GM15510 (cell line): ENCODE measurements around the gene FOXK1.

ENCODE experiments used
- POLR2A ChIP-seq: IDR thresholded peaks from 3 replicates; pipeline ENCODE4 v1.6.1; 2011; ENCODE audit warnings: borderline replicate concordance; ENCODE audit not compliant: insufficient read length; ENCODE audit errors: extremely low read depth

FOXK1 gene

DNA sequence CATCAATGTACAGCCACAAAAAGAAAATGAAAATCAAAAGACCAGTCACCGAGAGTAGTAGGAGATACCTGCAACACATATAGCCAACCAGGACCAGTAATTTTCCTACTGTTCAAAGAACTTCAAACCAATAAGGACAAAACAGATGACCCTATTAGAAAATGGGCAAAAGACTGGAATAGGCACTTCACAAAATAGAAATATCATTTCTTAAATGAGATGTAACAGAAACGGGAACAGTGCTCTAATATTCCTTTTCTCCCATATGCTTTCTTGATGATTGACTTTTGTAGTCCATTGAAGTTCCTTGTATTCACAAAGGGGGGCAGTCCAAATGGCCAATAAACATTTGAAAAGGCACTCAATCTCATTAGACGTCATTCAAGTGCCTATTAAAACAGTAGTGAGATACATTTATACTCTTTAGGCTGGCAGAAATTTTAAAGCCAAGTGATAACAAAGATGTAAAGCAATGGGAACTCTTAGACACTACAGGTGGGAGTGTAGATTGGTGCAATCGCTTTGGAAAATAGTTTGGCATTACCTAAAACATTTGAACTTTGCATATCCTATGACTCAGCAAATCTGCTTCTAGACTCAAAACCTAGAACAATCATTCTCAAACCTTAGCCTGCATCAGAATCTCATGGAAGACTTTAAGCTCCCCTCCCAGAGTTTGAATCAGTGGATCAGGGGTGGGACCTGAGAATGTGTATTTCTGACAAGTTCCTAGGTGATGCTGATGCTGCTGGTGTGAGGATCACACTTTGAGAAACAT lies 24.3 kb upstream of the FOXK1 start:
- no peak for TF ChIP-seq POLR2A

DNA sequence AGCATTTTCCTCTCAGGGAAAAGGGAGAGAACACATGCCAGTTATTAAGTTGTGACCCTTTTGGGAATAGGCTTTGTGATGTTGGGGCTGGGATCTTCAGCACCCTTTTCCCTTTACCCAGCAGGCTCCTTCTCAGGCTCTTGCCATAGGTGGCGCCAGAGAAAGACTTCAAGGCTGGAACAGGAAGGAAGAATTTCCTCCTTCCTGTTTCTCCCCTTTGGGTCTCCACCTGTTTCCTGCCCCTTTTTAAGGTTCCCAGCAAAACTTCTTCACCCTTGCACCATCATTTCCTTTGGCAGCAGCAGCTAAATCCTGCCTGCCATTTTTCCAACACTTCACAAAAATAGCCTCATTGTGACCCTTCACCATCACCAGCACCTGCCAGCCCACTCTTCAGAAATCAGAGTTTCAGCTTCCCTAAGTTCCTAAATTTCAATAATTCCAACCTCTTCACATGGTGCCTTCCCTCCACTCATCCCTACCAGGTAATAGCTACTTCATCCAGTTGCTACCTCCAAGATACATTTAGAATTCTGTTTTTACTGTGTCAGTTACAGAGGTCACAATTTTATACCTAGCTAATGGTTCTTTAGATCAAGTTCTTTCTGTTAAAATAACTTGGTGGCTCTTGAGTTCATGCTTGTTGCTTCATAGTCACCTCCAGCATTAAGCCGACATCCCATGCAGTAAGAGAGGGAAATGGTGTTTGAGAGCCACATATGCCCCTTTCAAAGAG lies 22.4 kb upstream of the FOXK1 start:
- TF ChIP-seq POLR2A, result no peak

DNA sequence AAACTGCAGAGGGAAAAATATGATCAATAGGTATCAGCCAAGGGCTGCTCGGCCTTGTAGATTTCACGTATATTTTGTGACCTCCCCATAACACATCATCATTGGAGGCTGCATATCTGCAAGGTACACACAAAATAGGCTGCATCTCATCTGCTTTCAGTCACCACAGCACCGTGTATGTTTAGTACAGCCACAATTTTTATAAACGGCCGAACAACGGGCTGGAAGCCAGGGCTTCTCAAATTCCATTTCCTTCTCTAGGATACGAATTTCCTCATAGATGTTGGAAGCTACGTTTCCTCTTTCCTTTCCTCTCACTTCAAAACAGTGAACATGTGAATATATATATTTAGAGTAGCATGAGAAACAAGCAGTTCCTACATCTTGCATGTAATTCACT lies 20.2 kb upstream of the FOXK1 start:
- no peak for TF ChIP-seq POLR2A

DNA sequence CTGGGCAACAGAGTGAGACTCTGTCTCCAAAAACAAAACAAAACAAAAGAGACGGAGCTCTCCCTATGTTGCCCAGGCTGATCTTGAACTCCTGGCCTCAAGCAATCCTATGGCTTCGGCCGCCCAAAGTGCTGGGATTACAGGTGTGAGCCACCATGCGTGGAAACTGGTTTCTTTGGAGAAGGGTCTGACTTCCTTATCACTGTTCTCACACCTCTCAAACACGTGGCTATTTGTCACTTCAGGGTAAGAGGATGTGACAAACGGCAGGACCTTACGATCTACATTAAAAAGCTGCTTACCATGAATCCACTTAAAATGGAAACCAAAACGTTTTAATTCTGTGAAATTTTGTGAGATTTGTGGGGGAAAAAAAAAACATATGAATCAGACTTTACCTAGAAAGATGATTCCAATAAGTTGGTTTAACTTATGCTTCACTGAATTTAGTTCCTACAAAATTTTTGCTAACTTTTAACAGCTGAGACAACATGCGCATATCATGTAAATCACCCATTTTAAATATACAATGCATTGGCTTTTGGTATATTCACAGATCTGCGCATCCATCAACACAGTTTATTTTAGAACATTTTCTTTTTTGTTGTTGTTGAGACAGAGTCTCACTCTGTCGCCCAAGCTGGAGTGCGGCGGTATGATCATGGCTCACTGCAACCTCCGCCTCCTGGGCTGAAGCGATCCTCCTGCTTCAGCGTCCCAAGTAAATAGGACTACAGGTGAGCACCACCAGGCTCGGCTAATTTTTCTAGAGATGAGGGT lies 18.7 kb upstream of the FOXK1 start:
- no peak for TF ChIP-seq POLR2A

DNA sequence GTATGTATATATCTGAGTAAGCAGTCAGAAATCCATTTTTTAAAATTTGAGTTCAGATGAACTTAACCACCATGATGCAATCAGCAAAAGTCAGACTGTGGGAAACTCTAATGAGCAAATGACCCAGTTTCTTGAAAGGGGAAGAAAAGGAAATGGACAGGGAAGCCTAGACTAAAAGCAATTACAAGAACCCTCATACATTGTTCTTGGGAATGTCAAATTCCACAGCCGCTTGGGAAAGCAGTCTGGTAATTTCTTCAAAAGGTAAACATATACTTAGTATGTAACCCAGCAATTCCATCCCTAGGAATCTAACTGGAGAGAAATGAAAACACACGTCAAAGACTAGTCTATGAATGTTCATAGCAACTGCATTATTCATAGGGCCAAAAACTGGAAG lies 16.4 kb upstream of the FOXK1 start:
- no peak for TF ChIP-seq POLR2A

DNA sequence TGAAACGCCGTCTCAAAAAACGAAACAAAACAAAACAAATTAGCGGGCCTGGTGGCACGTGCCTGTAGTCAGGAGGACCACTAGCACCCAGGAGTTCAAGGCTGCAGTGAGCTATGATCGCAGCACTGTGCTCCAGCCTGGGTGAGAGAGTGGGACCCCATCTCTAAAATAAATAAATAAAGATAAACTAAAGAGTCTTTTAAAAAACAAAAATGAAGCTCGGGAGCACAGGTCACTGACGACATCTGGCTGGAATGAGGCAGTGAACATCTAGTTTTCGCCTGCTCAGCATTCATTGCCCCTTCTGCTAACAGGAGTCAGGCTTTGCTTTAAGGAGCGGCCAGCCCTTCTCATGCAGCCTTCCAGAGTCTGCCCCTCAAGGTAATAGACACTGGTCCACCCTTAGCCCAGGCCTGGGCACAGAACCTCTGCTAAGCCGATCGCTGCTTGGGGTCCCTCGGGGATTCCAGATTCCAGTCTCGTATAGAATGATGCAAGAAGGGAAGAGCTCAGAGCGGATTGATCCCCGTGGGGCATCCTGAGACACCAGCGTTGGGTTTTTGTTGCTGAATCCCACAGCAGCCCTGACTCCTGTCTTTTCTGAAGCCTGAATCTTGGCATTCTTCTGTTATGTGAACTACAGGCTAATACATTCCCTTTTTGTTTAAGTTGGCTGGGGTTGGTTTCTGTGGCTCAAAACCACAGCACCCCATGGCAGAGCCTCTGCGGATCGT lies 14.2 kb upstream of the FOXK1 start:
- TF ChIP-seq POLR2A, result no peak

DNA sequence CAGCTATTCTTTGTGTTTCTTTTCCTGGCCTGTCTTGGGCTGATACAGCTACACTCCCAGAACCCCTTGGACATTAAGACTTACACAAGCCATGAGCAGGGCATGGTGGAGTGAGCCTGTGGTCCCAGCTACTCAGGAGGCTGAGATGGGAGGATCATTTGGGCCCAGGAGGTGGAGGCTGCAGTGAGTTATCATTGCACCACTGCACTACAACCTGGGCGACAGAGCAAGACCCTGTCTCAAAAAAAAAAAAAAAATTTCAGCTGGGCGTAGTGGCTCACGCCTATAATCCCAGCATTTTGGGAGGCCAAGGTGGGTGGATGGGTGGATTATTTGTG lies 13.6 kb upstream of the FOXK1 start:
- TF ChIP-seq POLR2A, result no peak

DNA sequence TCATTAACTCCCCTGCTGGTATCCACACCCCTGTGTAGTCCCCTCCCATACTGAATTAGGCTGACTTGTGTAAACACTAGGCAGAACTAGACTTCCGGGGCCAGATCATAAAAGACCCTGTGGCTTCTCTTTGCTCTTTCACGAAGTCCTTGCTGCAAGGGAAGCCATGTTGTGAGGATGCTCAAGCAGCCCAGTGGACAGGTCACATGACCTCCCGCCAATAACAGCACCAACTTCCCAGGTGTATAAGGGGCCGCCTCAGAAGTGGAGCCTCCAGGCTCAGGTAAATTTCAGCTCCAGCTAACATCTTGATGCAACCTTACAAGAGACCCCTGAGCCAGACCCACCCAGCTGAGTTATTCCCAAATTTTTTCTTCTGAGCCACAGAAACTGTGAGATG lies 11.3 kb upstream of the FOXK1 start:
- TF ChIP-seq POLR2A, result no peak

DNA sequence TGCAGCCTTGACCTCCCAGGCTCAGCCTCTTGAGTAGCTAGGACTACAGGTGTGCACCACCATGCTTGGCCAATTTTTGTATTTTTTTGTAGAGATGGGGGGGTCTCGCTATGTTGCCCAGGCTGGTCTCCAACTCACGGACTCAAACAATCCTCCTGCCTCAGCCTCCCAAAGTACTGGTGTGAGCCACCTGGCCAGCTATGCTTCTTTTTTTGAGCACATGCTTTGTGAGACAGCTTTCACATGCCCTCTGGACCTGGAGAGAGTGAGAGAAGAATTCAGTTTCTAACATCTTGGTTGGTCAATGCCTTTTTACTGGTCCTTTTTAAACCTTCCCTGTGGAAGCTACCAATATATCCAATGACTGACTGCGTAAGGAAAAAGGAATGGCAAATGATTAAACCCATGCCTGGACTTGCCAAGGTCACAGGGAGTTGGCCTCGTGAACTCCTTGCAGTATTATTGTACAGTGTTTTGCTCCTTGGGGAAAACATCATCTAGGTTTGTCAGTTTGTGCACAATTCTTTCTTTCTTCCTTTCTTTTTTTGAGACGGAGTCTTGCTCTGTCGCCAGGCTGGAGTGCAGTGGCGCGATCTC lies 6.2 kb upstream of the FOXK1 start:
- no peak for TF ChIP-seq POLR2A

DNA sequence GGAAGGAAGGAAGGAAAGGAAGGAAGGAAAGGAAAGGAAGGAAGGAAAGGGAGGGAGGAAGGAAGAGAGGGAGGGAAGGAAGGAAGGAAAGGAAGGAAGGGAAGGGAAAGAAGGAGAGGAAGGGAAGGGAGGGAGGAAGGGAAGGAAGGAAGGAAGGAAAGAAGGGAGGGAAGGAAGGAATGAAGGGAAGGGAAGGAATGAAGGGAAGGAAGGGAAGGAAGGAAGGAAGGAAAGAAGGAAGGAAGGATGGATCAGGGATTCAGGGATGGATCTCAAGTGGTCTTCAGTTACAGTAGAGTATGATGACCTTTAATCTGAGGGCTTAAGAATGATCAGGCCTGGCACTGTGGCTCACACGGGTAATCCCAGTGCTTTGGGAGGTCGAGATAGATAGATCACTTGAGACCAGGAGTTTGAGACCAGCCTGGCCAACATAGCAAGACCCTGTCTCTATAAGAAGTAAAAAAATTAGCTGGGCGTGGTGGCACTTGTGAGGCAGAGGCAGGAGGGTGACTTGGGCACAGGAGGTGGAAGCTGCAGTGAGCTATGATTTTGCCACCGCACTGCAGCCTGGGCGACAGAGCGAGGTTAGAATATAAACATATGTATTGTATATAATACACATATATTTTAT lies 760 bp upstream of the FOXK1 start:
- no peak for TF ChIP-seq POLR2A

DNA sequence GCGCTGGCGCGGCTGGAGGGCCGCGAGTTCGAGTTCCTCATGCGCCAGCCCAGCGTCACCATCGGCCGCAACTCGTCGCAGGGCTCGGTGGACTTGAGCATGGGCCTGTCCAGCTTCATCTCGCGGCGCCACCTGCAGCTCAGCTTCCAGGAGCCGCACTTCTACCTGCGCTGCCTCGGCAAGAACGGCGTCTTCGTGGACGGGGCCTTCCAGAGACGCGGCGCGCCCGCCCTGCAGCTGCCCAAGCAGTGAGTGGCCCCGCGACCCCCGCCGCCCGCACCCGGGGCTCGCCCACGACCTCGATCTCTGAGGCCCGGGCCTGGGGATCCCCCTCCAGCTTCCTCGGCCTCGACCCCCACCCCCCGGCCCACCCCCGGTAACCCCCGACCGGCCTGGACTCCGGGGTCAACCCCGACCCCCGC lies 537 bp downstream of the FOXK1 start:
- no peak for TF ChIP-seq POLR2A

DNA sequence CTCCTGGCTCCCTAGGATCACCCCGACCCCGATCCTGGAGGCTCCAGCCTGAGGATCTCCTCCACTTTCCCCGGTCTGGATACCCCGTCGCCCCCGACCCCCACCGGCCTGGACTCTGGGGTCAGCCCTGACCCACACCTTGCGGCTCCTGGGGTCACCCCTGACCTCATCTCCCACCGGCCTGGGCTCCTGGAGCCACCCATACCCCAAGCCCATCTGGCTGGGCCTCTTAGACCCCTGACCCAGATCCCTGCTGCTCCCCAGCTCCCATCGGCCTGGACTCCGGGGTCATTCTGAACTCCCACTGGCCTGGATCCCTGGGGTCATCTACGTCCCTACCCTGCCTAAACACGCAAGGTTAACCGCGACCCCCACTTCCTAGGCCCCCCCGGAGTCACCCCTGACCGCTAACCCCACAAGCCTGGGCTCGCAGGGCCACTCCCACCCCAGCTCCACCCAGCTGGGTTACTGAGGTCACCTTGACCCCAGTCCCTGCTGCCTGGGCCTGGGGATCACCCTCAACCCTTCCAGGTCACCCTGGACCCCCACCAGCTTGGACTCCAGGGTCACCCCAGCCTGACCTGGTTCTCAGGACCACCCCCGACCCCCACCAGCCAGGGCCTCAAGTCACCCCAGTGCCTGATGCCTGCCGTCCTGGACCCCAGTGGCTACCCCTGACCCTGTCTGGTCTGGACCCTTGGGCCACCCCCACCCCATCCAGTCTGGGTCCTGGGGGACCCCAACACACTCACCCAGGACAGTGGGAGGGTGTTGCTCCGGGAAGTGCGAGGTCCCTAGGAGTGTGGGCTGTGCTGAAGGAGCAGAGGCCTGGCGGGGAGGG lies 1.2 kb downstream of the FOXK1 start:
- TF ChIP-seq POLR2A, result no peak

DNA sequence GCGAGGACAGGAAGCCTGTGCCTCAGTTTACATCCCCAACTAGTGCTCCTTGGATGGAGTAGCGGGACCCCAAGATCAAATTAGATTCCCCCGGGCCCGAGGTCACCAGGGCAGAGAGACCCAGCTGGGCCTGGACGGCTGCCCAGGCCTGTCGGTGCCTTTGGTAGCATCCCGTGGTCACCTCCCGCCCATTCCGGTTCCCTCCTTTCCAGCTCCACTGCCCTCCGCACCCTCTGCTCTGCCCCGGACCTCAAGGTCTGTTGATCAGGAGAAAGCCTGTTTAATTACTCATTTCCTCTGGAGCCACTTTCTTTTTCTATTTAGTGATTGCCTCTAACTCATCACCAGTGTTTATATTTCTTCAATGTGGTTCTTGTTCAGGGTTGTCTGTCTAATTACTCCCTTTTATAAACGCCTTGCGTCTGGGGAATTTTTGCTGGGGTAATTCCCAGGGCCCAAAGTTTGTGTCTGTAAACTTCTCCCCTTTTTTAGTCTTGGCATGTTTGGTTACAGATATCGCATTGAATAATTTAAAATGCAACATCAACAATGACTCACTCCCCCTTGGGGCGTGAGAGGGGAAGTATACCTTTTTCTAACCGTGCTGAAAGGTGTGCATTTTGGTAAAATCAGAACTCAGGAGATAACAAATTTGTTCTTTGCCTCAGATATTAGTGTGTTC lies 1.9 kb downstream of the FOXK1 start:
- no peak for TF ChIP-seq POLR2A
